HG03457 (cell line): ENCODE results near the gene GLRX3.
A peak's percentile ranks its signal among the peaks of the same experiment; 100 is the strongest.
"Not testable (repeated sequence)": the region's sequence is repeated elsewhere in the genome, so short reads cannot be mapped to it uniquely, and the experiment has no call there.

Source experiments
- ATAC-seq: cut with Tn5 transposase; IDR thresholded peaks from one replicate; pipeline ENCODE4 v1.9.1; 2021; ENCODE audit warnings: moderate number of reproducible peaks; ENCODE audit not compliant: unreplicated experiment

GLRX3 gene

GRCh38 chr10:130188195-130189175, 52.3 kb downstream of the GLRX3 start:
- no peak for ATAC-seq

GRCh38 chr10:130189608-130190054, 53.4 kb downstream of the GLRX3 start:
- no peak for ATAC-seq

DNA sequence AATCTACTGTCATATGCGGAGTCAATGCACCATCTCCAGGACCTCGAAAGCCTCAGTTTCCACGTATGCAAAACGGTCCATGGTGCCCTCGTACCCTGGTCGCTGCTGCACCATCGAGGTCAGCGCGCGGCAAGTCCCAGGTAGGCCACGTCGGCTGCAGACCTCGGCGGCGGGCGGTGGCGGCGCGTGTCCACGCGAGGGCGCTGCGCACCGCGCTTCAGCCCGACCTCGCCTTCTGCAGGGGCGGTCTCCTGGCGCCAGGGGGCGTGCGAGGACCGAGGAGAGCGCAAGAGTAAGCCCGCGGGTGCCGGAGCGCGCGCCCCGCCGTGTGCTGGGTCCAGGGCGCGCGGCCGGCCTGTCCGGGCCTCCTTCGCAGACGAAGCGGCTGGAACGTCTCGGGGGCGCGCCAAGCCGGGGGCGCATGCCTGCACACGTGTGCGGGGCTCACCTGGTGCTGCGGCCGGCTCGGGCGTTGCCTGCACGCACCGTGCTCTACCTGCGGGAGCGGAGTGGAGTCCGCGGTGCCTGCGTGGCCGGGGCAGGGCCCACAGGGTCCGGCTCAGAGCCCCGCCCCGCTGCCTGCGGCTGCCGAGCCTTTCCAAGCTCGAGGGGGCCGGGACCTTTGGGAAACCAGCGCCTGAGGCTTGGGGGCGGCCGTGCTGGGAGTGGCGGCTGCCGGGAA, 54.0 kb downstream of the GLRX3 start:
- peak; percentile 90 for ATAC-seq

GRCh38 chr10:130190737-130191115, 54.5 kb downstream of the GLRX3 start:
- no peak for ATAC-seq

- ATAC-seq: no peak
These were observed 55.2 kb downstream of the GLRX3 start for GRCh38 chr10:130191380-130191779.

- ATAC-seq: no peak
These were observed 56.2 kb downstream of the GLRX3 start for GRCh38 chr10:130192276-130192848.

- no peak for ATAC-seq
These were observed 56.8 kb downstream of the GLRX3 start for GRCh38 chr10:130193033-130193432.

DNA sequence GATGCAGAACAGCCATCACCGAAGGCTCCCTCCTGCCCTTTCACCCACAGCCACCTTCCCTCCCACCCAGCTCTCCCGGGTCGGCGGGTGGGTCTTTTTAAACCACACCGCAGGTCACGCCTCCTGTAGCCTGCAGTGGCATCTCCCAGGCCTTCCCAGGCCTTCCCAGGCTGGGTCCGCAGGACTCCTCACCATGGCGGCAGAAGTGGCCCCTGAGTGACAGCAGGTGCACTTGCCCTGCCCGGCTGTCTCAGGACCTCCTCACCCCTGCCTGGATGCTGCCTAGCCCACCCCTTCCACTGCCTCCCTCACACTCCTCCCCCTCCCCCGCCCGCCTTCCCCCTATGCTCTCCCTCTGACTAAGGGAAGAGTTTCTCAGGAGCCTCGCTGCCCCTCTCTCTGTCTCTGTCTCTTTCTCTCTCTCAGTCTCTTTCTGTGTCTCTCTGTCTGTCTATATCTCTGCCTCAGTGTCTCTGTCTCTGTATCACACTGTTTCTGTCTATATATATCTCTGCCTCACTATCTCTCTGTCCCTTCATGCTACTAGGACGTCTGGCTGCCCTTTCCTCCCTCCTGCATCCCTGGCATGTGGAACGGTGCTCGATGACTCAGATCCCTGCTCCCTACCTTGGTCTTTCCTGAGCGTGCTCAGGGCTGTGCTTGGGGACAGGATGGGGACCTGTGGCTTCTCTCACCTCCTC, 57.5 kb downstream of the GLRX3 start:
- no peak for ATAC-seq

DNA sequence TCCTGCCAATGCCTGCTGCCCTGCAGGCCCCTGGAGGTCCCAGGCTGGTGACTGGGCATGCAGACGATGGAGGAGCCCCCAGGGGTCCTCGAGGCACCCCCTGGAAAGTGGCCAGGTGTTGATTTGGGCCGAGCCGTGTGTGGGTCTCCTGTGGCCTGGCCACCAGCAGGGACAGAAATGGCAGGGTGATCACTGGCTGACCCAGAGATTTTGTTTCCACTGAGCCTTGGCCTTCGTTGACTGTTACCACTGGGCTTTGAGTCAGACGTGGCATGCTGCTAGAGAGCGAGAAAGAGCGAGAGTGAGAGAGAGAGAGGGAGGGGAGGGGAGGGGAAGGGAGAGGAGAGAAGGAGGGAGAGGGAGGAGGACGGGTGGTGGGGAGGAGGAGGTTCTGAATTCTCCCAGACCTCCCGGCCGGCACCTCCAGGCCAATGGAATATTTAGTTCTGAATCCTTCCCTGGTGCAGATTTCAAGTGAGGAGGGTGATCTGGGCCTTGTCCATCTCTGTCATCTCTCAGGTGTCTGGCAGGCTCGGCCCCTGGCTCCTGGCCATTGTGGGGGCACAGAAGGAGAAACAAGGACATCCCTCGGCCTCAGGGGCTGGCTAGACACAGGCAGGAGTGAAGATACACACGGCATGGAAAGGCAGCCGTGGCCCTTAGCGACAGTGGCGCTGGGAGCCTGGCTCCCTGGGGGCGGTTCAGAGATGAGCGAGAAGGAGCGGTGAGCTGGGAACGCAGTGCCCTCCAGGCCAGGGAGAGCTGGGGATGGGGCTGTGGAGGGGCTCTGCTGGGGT, 58.2 kb downstream of the GLRX3 start:
- ATAC-seq: no peak

GRCh38 chr10:130194991-130195645, 58.9 kb downstream of the GLRX3 start:
- no peak for ATAC-seq

GRCh38 chr10:130195746-130196294, 59.6 kb downstream of the GLRX3 start:
- ATAC-seq: no peak

DNA sequence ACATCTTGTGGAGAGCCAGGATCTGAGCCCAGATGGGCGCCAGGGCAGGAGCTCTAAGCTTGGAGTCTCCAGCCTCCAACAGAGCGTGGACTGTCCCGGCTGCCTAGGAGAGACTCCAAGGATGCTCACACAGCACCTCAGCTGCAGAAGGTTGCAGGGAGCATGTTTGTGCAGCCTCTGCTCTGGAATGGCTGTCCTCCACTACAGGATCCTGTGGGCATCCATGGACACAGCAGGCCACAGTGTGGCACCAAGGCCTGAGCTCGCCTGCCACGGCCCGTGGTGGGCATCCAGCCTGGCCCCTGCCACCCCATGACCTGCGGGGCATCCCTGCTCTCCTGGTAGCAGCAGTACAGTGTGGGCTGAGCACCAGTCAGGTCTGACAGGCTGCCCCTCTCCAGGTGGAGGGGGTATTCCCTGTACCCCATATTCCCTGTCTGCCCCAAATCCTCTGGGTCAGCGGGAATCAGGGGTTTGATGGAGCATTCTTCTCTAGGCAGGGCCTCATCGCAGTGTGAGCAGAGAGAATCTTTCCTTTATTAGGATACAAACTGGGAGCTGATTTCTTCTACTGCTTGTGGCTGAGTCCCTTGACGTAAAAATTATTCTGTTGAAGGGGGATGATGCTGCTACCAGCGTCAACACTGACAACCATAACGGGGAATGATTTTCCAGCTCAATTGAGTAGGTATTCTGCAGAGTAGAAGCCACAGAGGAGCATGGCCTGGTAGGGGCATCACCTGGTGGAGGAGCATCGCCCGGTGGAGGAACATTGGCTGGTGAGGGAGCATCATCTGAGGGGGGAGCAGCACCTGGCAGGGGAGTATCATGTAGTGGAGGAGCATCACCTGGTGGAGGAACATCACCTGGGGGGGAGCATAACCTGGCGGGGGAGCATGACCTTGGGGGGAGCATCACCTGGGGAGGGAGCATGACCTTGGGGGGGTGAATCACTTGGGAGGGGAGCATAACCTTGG, 60.6 kb downstream of the GLRX3 start:
- no peak for ATAC-seq

DNA sequence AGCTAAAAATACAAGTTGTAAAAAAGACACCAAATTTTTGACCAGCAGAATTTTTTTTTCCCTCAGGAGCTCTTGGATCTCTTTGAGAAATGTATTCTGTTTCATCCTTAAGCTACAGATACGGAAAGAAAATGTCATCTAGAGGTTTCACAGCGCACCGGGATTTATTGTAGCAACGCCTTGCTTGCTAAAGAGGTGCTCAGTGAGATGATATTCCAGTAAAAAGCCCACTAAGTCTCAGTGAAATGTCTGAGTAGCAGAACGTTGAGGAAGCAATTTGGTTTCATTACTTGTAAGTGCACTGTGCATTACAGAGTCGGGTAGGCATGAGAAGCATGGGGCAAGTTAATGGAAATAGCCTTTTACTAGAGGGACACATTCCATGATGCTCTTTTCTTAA, 62.5 kb downstream of the GLRX3 start:
- no peak for ATAC-seq

DNA sequence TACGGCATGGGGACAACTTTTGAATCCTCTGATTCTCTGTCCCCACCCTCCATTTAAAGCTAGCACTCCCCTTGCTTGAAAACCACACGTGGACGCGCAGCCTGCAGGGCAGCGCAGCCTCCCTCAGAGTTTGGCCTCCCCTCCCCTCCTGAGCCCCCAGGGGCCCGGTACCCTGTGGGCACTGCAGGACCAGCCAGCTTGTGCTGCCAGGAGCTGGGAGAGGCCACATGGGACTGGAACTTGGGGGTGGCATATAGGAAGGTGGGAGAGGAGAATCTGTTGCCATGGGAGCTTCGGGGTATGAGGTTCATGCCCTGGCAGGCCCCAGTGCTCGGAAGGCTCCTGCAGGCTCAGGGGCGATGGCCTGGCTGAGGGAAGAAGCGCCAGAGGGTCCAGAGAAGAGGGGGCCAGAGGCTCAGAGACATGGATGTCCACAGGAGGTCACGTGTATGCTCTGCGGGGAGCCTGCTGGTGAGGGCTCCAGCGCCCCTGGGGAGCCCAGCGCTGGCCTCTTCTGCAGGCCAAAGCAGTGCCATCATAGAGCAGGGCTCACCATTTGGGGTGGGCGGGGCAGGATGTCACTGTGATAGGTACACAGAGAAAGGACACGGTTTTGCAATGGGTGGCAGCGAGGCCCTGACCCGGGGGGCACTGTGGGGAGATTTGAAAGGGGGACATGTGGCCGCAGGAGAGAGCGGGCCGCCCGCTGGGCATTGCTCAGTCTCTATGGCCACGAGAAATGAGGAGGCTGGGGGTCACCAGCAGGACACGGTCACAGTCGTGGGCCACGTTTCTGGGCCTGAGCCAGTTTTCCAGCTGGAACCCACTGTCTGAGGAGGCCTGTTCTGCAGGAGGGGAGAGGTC, 64.2 kb downstream of the GLRX3 start:
- no peak for ATAC-seq

- ATAC-seq: no peak
These were observed 64.8 kb downstream of the GLRX3 start for GRCh38 chr10:130201043-130201380.

GRCh38 chr10:130202150-130202549, 66.0 kb downstream of the GLRX3 start:
- ATAC-seq: not testable (repeated sequence)

GRCh38 chr10:130202984-130203621, 66.9 kb downstream of the GLRX3 start:
- no peak for ATAC-seq
